IPS DF 6.9 (cell line): ENCODE results near the gene CCT2.

ENCODE experiments used
- DNase-seq: peaks from one replicate; pipeline ENCODE4 v3.0.0-alpha.2; 2013; ENCODE audit warnings: low read depth, low spot score
- H3K27ac ChIP-seq: one replicate; pipeline ENCODE4 v1.5.1; 2013; ENCODE audit warnings: low read length, control low read depth
- H3K27me3 ChIP-seq: 2 replicates; pipeline ENCODE4 v1.6.1; 2013; ENCODE audit warnings: mild to moderate bottlenecking, low read length; ENCODE audit not compliant: control insufficient read depth, insufficient read depth
- H3K36me3 ChIP-seq: 2 replicates; pipeline ENCODE4 v1.6.1; 2013; ENCODE audit warnings: low read length; ENCODE audit not compliant: control insufficient read depth, insufficient read depth
- H3K4me1 ChIP-seq: 2 replicates; pipeline ENCODE4 v1.6.1; 2013; ENCODE audit warnings: low read length; ENCODE audit not compliant: control insufficient read depth, insufficient read depth
- H3K4me3 ChIP-seq: 2 replicates; pipeline ENCODE4 v1.5.1; 2013; ENCODE audit warnings: mild to moderate bottlenecking, low read length
- H3K9me3 ChIP-seq: 2 replicates; pipeline ENCODE4 v1.6.1; 2013; ENCODE audit warnings: low read length, inconsistent platforms; ENCODE audit not compliant: control insufficient read depth, insufficient read depth
- WGBS: extraction: QIAGEN DNeasy Blood & Tissue Kit; methylation state at CpG from one replicate; pipeline ENCODE4 v1.1.7; 2013; ENCODE audit warnings: mixed read lengths, missing lambda C conversion rate; ENCODE audit not compliant: insufficient read length, insufficient coverage; 5-methylcytosine and 5-hydroxymethylcytosine counted together

The CCT2 gene

DNA sequence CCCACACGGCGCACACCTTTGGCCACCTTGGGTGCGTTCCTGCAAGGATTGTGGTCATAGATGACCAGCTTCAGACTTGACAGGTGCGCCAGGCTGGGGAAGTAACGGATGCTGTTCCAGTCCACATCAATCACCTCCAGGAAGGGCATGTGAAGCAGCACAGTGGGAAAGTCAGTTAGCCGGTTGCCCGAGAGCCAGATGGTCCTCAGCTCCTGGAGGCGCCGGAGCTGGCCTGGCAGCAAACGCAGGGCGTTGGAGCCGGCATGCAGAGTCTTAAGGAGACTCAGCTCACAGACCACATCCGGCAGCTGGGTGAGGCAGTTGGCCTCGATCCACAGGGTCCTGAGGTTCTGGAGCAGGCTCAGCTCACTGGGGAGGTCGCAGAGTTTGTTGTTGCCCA is 24.9 kb downstream of the CCT2 start:
- no peak for DNase-seq
- no CpG with 5 or more reads among the region's 15 CpGs for WGBS
- H3K27ac ChIP-seq = no peak overlapping the region

DNA sequence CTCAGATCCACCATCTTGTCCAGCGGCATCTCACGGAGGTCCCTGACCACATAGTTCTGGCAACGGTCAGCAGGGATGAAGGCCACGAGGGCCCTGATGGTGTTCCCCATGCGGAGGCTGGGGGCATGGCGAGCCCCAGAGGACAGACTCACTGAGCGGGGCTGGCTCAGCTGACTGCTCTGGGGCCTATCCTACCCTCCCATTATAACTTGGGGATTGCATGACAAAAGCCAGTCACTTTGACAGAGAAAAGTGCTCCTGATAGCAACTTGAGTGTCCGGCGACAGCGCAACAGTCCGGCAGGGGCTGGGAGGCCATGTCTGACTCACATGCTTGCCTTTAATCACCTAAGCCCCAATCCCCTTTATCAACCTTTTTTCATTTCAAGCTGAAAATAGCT is 25.5 kb downstream of the CCT2 start, which contains the start of gene LRRC10:
Gene LRRC10 (minus strand): TSS at position 179 of the 400 bp plus-strand sequence. CDS start 69 bp downstream, at position 110.
- H3K27me3 ChIP-seq = no peaks in the 10 kb centered on the region
- no peaks in the 10 kb centered on the region for H3K9me3 ChIP-seq
- H3K4me1 ChIP-seq = no peaks in the 10 kb centered on the region
- no CpG with 5 or more reads among the region's 11 CpGs for WGBS
- H3K36me3 ChIP-seq = no peaks in the 10 kb centered on the region
- H3K4me3 ChIP-seq = no peak within 1 kb of the TSS
- no peak within 1 kb of the TSS for H3K27ac ChIP-seq
- no peak for DNase-seq

More for the DNA sequence above, 24.9 kb downstream of the CCT2 start:
- Histone ChIP-seq H3K27me3 (no peaks in the 10 kb centered on the region), H3K36me3 (no peaks in the 10 kb centered on the region), H3K4me3 (no peak overlapping the region), H3K4me1 (no peaks in the 10 kb centered on the region), H3K9me3 (no peaks in the 10 kb centered on the region)

DNA sequence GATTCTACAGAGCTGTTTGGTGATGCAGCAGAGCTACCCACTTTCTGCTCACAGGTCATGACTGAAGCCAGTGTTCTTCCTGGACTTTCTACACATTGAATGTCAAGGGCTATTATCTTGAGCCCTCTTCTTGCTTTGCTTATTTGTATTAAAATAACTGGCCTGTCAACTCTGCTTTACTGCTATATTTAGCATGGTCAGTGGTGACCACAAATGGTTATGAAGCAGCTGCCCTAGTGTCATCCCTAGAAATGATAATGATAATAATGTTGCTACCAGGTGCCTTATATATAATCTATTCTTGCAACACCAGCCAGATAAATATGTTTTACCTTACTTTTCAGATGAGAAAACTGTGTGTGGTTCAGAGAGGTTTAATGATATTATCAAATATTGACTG is 28.1 kb downstream of the CCT2 start:
- no peak for DNase-seq
- Histone ChIP-seq H3K36me3 (no peaks in the 10 kb centered on the region), H3K27me3 (no peaks in the 10 kb centered on the region), H3K9me3 (no peaks in the 10 kb centered on the region), H3K4me1 (no peaks in the 10 kb centered on the region), H3K27ac (no peak overlapping the region), H3K4me3 (no peak overlapping the region)

- Histone ChIP-seq H3K27me3 (no peaks in the 10 kb centered on the region), H3K9me3 (no peaks in the 10 kb centered on the region), H3K36me3 (no peaks in the 10 kb centered on the region), H3K4me1 (no peaks in the 10 kb centered on the region), H3K27ac (no peak overlapping the region), H3K4me3 (no peak overlapping the region)
- no CpG with 5 or more reads among the region's 14 CpGs for WGBS
- DNase-seq = no peak
Observed at GRCh38 chr12:69616025-69616424, 30.8 kb downstream of the CCT2 start.

GRCh38 chr12:69619050-69619449 is 33.8 kb downstream of the CCT2 start:
- Histone ChIP-seq H3K9me3 (no peaks in the 10 kb centered on the region), H3K4me1 (no peaks in the 10 kb centered on the region), H3K27ac (no peak overlapping the region), H3K36me3 (no peaks in the 10 kb centered on the region), H3K4me3 (no peak overlapping the region), H3K27me3 (no peaks in the 10 kb centered on the region)
- DNase-seq = no peak
- WGBS = no CpG with 5 or more reads among the region's 6 CpGs

- Histone ChIP-seq H3K9me3 (no peaks in the 10 kb centered on the region), H3K36me3 (no peaks in the 10 kb centered on the region), H3K4me1 (no peaks in the 10 kb centered on the region), H3K27me3 (no peaks in the 10 kb centered on the region), H3K4me3 (no peak overlapping the region), H3K27ac (no peak overlapping the region)
- no CpG with 5 or more reads among the region's 4 CpGs for WGBS
- DNase-seq = no peak
Observed at GRCh38 chr12:69620077-69620476, 34.8 kb downstream of the CCT2 start.

- Histone ChIP-seq H3K4me3 (no peak overlapping the region), H3K4me1 (no peaks in the 10 kb centered on the region), H3K9me3 (no peaks in the 10 kb centered on the region), H3K27ac (no peak overlapping the region), H3K27me3 (no peaks in the 10 kb centered on the region), H3K36me3 (no peaks in the 10 kb centered on the region)
- WGBS = no CpG with 5 or more reads among the region's 2 CpGs
- no peak for DNase-seq
Observed at GRCh38 chr12:69620921-69621320, 35.7 kb downstream of the CCT2 start.

GRCh38 chr12:69621551-69621950 is 36.3 kb downstream of the CCT2 start:
- H3K4me1 ChIP-seq = no peaks in the 10 kb centered on the region
- H3K36me3 ChIP-seq = no peaks in the 10 kb centered on the region
- DNase-seq = no peak
- no peaks in the 10 kb centered on the region for H3K9me3 ChIP-seq
- no peaks in the 10 kb centered on the region for H3K27me3 ChIP-seq
- no peak overlapping the region for H3K4me3 ChIP-seq
- H3K27ac ChIP-seq = no peak overlapping the region
- no CpG with 5 or more reads among the region's 2 CpGs for WGBS

DNA sequence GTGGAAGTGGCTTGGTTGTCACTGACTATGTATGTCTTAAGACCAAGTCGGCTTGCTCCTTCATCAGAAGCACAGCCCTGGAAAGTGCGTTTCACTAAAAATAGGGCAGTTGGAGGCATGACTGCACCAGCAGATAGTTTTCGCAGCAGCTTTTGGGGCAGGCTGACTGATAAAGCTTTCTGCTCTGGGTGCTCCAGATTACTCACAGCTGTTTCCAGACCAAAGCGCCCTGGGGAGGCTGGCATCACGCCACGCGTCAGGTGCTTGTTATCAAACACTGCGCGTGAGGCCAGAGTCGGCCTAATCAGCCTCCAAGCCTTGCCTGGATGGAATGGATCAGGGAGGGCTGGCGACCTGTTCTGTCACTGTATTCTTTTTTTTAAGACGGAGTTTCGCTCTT is 38.7 kb downstream of the CCT2 start:
- no peaks in the 10 kb centered on the region for H3K9me3 ChIP-seq
- no peaks in the 10 kb centered on the region for H3K4me1 ChIP-seq
- no CpG with 5 or more reads among the region's 13 CpGs for WGBS
- H3K36me3 ChIP-seq = no peaks in the 10 kb centered on the region
- no peaks in the 10 kb centered on the region for H3K27me3 ChIP-seq
- no peak overlapping the region for H3K27ac ChIP-seq
- no peak overlapping the region for H3K4me3 ChIP-seq
- DNase-seq = no peak

- Histone ChIP-seq H3K27me3 (no peaks in the 10 kb centered on the region), H3K4me3 (no peak overlapping the region), H3K4me1 (no peaks in the 10 kb centered on the region), H3K27ac (no peak overlapping the region), H3K36me3 (no peaks in the 10 kb centered on the region), H3K9me3 (no peaks in the 10 kb centered on the region)
- DNase-seq = no peak
- no CpG with 5 or more reads among the region's 8 CpGs for WGBS
Observed at GRCh38 chr12:69627501-69627900, 42.2 kb downstream of the CCT2 start.

DNA sequence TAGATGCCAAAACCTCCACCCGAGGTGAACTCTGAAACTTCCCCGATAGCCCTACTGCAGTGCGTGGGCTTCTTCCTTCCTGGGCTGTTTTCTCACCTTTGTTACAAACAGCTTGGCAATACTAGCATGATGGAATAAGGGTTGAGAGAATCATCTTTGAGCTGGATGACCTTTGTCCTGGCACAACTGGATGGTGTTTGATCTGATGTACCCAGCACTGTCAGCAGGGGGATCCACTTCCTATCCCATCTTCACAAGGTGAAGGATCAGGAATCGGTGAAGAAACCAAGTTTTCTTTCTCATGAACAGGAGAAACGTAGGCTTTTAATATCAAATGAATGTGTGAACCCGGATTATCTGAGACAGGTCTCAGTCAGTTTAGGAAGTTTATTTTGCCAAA is 44.9 kb downstream of the CCT2 start:
- no peak overlapping the region for H3K4me3 ChIP-seq
- H3K27ac ChIP-seq = no peak overlapping the region
- H3K27me3 ChIP-seq = no peaks in the 10 kb centered on the region
- peak; percentile 20 for DNase-seq
- no CpG with 5 or more reads among the region's 6 CpGs for WGBS
- H3K4me1 ChIP-seq = no peaks in the 10 kb centered on the region
- no peaks in the 10 kb centered on the region for H3K36me3 ChIP-seq
- no peaks in the 10 kb centered on the region for H3K9me3 ChIP-seq
